ENCODE results near the gene ZNF268.

ZNF268 gene

DNA sequence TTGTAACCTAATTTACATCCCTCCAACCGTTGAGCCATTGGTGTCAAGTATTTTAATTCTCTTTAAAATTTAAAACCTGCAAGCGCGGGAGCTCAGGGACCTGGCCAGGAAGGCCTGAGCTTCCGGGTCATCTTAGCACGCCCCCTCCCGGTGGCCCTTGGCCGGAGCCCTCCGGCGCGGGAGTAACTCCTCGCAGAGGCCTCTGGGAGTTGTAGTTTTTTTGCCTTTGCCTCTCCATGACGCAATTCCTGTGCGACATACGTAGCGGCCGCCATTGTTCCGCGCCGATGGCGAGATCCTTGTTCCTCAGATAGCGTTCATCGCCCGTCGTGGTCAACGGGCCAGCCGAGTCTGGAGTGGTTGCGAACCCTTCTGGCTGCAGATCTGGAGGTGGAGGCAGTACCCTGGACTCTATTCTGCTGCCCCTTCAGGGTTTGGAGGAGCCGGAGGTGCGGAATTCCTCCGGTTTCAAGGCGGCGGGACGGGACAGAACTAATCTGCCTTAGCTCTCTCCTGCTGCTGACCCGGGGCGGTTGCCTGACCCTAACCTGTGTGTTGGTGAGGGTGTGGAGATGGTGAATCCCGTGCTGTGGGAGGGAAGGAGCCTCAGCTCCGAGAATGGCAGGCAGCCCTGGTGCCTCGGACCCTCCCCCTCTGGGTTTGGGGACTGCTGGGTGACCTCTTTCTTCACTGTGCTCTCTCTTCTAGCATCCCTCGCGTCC, at the start of gene ZNF268:
TSS of gene ZNF268 (plus strand) at position 258 of the 722 bp plus-strand sequence. CDS start 503 bp downstream, outside the sequence.
- no peak for TF ChIP-seq ZFX (IDR thresholded peaks at IDR 0.05; ENCODE audit: borderline replicate concordance)
- TF ChIP-seq, protein P1, sequence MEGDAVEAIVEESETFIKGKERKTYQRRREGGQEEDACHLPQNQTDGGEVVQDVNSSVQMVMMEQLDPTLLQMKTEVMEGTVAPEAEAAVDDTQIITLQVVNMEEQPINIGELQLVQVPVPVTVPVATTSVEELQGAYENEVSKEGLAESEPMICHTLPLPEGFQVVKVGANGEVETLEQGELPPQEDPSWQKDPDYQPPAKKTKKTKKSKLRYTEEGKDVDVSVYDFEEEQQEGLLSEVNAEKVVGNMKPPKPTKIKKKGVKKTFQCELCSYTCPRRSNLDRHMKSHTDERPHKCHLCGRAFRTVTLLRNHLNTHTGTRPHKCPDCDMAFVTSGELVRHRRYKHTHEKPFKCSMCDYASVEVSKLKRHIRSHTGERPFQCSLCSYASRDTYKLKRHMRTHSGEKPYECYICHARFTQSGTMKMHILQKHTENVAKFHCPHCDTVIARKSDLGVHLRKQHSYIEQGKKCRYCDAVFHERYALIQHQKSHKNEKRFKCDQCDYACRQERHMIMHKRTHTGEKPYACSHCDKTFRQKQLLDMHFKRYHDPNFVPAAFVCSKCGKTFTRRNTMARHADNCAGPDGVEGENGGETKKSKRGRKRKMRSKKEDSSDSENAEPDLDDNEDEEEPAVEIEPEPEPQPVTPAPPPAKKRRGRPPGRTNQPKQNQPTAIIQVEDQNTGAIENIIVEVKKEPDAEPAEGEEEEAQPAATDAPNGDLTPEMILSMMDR (IDR thresholded peaks at IDR 0.05) = peak; percentile 97
- peak within 1 kb of the TSS; percentile 68 for H3K27ac ChIP-seq

DNA sequence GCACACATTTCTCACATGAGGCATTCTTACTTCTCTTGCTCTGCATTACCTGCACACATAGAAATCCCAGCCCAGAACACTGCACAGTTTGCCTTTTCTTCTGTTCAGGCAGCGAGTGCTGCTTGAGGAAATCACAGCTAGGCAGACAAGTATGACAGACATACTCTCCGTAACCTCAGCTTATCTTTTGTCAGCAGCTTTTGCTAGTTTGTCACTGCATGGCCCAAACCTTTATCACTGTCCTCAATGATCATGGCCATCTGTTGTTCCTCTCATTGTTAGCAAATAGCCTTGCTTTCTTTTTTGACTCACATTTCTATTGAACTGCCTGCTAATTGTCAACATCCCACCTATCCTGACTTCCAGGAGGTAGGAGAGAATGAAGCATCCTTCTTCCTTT, 45.5 kb upstream of the ZNF268 start:
- TF ChIP-seq, protein P1 (IDR thresholded peaks at IDR 0.05) = no peak
- no peak overlapping the region for H3K27ac ChIP-seq

DNA sequence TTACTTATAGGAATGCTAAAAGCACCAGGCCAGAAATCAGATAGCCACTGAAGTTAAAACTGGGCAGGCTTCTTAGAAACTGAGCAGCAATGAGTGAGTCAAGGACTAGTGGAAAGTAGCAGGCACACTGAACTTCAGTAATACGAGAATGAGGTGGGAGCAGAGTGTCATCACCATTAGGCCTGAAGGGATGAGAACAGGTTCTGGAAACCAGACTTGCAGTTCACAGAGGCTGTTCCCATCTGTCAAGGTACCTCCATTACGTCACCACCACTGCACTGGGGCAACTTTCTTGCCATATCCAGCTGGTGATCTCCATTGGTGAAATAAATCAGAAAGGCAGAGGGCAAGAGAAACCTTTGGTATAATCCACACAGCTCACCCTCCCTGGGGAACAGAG, 35.3 kb upstream of the ZNF268 start:
- no peak overlapping the region for H3K27ac ChIP-seq
- TF ChIP-seq, protein P1 (IDR thresholded peaks at IDR 0.05) = no peak

DNA sequence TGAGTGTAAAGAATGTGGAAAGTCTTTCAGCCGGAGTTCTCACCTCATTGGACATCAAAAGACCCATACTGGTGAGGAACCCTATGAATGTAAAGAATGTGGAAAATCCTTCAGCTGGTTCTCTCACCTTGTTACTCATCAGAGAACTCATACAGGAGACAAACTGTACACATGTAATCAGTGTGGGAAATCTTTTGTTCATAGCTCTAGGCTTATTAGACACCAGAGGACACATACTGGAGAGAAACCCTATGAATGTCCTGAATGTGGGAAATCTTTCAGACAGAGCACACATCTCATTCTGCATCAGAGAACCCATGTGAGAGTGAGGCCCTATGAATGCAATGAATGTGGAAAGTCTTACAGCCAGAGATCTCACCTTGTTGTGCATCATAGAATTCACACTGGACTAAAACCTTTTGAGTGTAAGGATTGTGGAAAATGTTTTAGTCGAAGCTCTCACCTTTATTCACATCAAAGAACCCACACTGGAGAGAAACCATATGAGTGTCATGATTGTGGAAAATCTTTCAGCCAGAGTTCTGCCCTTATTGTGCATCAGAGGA, 25.1 kb upstream of the ZNF268 start:
- TF ChIP-seq, protein P1 (IDR thresholded peaks at IDR 0.05) = no peak
- no peak for TF ChIP-seq ZFX (IDR thresholded peaks at IDR 0.05; ENCODE audit: borderline replicate concordance)
- H3K27ac ChIP-seq = no peak overlapping the region

DNA sequence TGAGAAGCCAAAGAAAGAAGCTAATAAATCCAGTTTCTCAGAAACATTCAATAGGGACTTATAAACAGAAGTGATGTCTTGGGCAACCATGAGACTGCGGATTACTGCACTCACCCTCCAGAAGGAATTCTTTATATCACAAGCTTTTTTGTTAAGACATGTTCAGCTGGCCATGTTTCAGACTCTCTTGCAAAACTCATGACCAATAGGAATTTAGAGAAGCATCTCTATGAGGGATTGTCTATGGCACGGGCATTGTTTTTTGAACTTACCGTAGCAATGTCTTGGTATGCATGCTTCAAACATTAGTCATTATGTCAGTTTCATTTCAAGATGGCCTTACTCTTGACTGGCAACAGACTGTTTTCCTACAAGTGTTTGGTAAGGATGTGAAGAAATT, 15.5 kb upstream of the ZNF268 start:
- no peak overlapping the region for H3K27ac ChIP-seq
- TF ChIP-seq ZFX (IDR thresholded peaks at IDR 0.05; ENCODE audit: borderline replicate concordance) = no peak
- TF ChIP-seq, protein P1 (IDR thresholded peaks at IDR 0.05) = no peak

DNA sequence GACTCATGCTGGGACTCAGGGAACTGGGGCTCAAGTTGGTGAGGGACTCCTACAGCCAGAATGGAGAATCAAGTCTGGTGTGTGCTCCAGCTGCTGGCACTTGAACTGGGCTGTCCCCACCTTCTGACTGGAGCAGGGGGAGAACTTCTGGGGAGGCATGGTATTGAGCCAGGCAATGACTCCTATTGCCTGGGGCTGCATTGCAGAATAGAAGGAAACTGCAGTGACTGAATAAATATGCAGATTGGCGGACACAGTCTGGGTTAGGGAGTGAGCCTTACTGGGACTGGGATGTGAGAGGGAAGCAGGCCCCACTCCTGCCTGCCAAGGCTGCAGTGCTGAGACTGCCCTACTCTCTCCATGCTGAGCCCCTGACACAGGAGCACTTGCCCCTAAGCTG, 8.8 kb upstream of the ZNF268 start:
- TF ChIP-seq ZFX (IDR thresholded peaks at IDR 0.05; ENCODE audit: borderline replicate concordance) = no peak
- TF ChIP-seq, protein P1 (IDR thresholded peaks at IDR 0.05) = no peak
- no peak overlapping the region for H3K27ac ChIP-seq

DNA sequence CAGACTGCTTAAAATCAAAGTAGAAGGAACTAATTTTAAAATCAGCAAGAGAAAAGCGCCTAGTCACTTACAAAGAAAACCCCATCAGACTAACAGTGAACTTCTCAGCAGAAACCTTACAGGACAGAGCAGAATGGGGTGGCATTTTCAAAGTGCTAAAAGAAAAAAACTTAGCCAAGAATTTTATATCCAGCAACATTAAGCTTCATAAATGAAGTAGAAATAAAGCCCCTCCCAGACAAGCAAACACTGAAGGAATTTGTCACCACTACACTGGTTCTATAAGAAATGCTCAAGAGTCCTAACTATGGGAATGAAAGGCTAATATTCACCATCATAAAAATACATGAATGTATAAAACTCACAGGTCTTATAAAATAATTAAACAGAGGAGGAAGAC, 6.4 kb upstream of the ZNF268 start:
- no peak overlapping the region for H3K27ac ChIP-seq
- TF ChIP-seq, protein P1 (IDR thresholded peaks at IDR 0.05) = no peak
- TF ChIP-seq ZFX (IDR thresholded peaks at IDR 0.05; ENCODE audit: borderline replicate concordance) = no peak

Data from 22Rv1 (cell line).